Measurements from ENCODE around the gene EPHB2. TPM values are rescaled to one million over a fixed set of nuclear protein-coding genes. Genes with fewer than 3 reads are reported as not detected.

The EPHB2 gene
- total and polyA plus RNA-seq, 2 of the 8 experiments (the other 6 are each of a cell fraction or from before 2014, with no cell fraction given): 15.8 to 17.2 TPM

DNA sequence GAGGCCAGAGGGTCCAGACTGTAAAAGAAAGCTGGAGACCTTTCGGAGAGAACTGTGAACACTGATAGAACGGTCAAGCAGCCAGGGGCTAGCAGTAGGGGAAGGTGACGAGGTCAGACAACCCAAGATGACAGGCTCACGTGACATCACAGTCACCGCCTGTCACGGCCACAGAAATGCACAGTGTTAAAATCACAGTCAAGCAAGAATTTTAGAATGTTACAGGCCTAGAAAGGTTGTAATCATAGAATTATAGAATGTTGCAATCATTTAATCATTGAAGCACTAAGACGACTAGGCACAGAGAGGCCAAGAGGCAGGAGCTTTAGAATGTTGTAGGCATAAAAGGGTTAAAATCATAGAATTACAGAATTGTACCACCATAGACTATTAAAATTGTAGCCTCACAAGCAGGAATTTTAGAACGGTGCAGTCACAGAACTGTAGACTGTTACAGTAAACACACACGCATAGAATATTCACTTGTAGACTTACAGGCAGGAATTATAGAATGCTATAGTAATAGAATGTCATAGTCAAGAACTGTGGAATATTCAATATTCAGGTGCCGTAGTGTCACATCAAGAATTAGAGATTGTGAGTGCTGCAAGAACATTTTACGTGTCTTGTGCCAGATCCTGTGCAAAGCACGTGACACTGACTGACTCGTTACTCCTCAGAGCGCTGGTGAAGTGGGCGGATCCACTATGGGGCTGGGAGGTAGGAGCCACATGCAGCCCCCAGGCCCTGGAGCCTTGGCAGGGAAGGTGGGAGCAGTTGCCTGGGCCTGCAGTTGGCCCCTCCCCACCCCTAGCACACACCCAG, 118.1 kb downstream of the EPHB2 start:
- DNase-seq (ENCODE audit: low read depth in 1 of 2, low spot score in 2 of 2): no peak
- H2BK20ac ChIP-seq (ENCODE audit: low read length): no peak overlapping the region; the same call in 1 of the 2 replicates

More for the DNA sequence above, 118.1 kb downstream of the EPHB2 start:
- Histone ChIP-seq H3K56ac (replicated peaks; ENCODE audit: insufficient read length, low read depth, low read length) (no peak overlapping the region), H3K27ac (ENCODE audit: low read depth, low read length) (no peak overlapping the region), H2BK120ac (replicated peaks; ENCODE audit: low read depth, low read length) (no peak overlapping the region), H3K79me1 (ENCODE audit: low read depth, low read length) (no peaks in the 10 kb centered on the region), H3K18ac (ENCODE audit: extremely low read depth, low read length) (peak overlapping the region; percentile 42; the same call in 1 of the 2 replicates), H4K20me1 (replicated peaks in 1 of 2; ENCODE audit: control insufficient read depth in 1 of 2, insufficient read depth in 2 of 2, low read length in 2 of 2) (peaks cover 0 to 2% of the 10 kb centered on the region in 2 experiments), H3K4ac (replicated peaks; ENCODE audit: insufficient read length, low read depth, low read length) (no peak overlapping the region), H3K4me2 (ENCODE audit: insufficient read depth in 1 of 2, low read depth in 2 of 2, low read length in 2 of 2) (no peak overlapping the region), H4K8ac (ENCODE audit: extremely low read depth, insufficient read depth, low read length) (no peak overlapping the region), H4K5ac (ENCODE audit: insufficient read length, low read depth, low read length) (no peak overlapping the region), H3K36me3 (ENCODE audit: control insufficient read depth in 2 of 4, insufficient read depth in 4 of 4, low read length in 3 of 4) (no peaks in the 10 kb centered on the region), H2AFZ (ENCODE audit: low read length) (no peak overlapping the region), H3K14ac (ENCODE audit: insufficient read length) (no peak overlapping the region), H3K27me3 (replicated peaks in 1 of 4; ENCODE audit: control insufficient read depth in 3 of 4, extremely low read depth in 1 of 4, insufficient read depth in 3 of 4, low read length in 3 of 4) (no peaks in the 10 kb centered on the region), H2BK15ac (ENCODE audit: low read length) (0 out of 2 replicates have a peak overlapping the region, but pooled peaks have one; percentile 5), H3K4me3 (ENCODE audit: extremely low read depth in 1 of 4, insufficient read depth in 2 of 4, low read depth in 3 of 4, low read length in 4 of 4) (no peak overlapping the region), H3K4me1 (replicated peaks in 1 of 4; ENCODE audit: control insufficient read depth in 3 of 4, insufficient read depth in 4 of 4, low read length in 3 of 4) (peaks cover 14 to 23% (median 15%) of the 10 kb centered on the region in 4 experiments), H3K9me3 (ENCODE audit: insufficient read depth in 2 of 2, low read depth in 1 of 2, low read length in 1 of 2) (no peaks in the 10 kb centered on the region), H2BK5ac (ENCODE audit: low read depth, low read length) (no peak overlapping the region), H3K23me2 (ENCODE audit: low read depth, low read length) (no peaks in the 10 kb centered on the region), H3K9ac (replicated peaks in 1 of 4; ENCODE audit: extremely low read depth in 1 of 4, low read depth in 3 of 4, low read length in 3 of 4) (no peak overlapping the region), H3K79me2 (ENCODE audit: control insufficient read depth in 1 of 2, insufficient read depth in 2 of 2, low read length in 2 of 2) (no peaks in the 10 kb centered on the region), H2AK5ac (ENCODE audit: low read depth, low read length) (no peak overlapping the region), H4K91ac (replicated peaks; ENCODE audit: insufficient read length, low read length) (peak overlapping the region; percentile 35), H2BK12ac (ENCODE audit: low read depth, low read length) (no peak overlapping the region), H3K23ac (ENCODE audit: insufficient read length) (no peak overlapping the region)
- TF ChIP-seq SIRT6 (IDR thresholded peaks at IDR 0.05; ENCODE audit: low read length) (no peak), CBX5 (IDR thresholded peaks at IDR 0.05; ENCODE audit: low read depth, low read length) (no peak), TEAD4 (IDR thresholded peaks at IDR 0.05; ENCODE audit: low read depth, low read length) (no peak), HDAC2 (IDR thresholded peaks at IDR 0.05; ENCODE audit: borderline replicate concordance in 1 of 2, low read depth in 2 of 2, low read length in 2 of 2) (no peak), BRCA1 (IDR thresholded peaks at IDR 0.05; ENCODE audit: low read depth, low read length) (no peak)
- TF ChIP-seq, protein P1, sequence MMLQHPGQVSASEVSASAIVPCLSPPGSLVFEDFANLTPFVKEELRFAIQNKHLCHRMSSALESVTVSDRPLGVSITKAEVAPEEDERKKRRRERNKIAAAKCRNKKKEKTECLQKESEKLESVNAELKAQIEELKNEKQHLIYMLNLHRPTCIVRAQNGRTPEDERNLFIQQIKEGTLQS (IDR thresholded peaks at IDR 0.05; ENCODE audit: insufficient read depth, low read depth, low read length): no peak
- ChIA-PET POLR2A (ENCODE audit: partially characterized antibody) (no interaction called here), CTCF (ENCODE audit: partially characterized antibody) (interaction anchor here (0.8 to 1.6 kb wide), 4 partner anchors 21 to 56 kb away, joined by 3 to 11 read pairs (median 3); no protein-coding TSS in a partner anchor)
- WGBS, 2 experiments (ENCODE audit: extremely low coverage in 1 of 2, insufficient coverage in 1 of 2, insufficient read length in 1 of 2, insufficient replicate concordance in 2 of 2, low coverage in 1 of 2, low lambda C conversion rate in 2 of 2, missing lambda C conversion rate in 1 of 2): 83% methylated on average over 15 of the region's 15 CpGs; no CpG with 5 or more reads in 1 of the 2 experiments
- FAIRE-seq: no peak
